ENCODE data around the gene MUC4. TPM values are rescaled to one million over a fixed set of nuclear protein-coding genes. Genes with fewer than 3 reads are reported as not detected.

Gene MUC4
- total and polyA plus RNA-seq, 9 of the 15 experiments (the other 6 are each of a cell fraction or from before 2014, with no cell fraction given), result under 0.01 to 0.21 (median 0.10) TPM; not detected in 4

DNA sequence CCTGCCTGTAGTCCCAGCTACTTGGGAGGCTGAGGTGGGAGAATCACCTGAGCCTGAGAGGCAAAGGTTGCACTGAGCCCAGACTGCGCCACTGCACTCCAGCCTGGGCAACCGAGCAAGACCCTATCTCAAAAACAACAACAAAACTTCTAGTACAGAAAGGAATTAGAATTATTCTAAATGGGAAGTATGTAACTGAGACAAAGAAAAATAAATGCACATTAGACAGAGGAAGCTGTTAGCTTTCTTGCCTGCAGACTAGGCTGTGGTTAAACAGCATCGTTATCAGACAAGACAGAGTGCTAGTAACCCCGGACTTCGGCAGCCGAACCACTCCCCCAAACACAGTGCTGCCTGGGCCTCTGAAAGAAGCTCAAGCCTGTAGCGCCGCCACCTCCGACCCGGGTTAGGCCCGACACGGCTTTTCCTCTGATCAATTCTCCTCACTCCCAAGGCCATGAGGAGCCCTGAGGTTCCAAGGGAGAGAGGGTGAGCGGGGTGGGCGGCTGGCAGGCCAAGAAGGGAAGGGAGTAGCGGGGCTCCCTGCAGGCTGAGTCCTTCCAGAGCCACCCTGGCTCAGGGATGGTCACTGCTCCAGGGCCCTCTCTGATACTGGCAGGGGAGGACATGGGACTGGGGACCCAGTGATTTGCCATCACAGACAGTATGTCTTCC lies 44.8 kb upstream of the MUC4 start (continued):
- peak; percentile 68; the same call in 1 of the 2 replicates for TF ChIP-seq ZBTB17 (CRISPR knock-in tag; IDR thresholded peaks at IDR 0.05)
- no peak for TF ChIP-seq EWSR1 (IDR thresholded peaks at IDR 0.05; ENCODE audit: borderline replicate concordance, low read depth, partially characterized antibody)
- TF ChIP-seq NR2F6 (CRISPR knock-in tag; IDR thresholded peaks at IDR 0.05), result no peak
- TF ChIP-seq PHF8 (IDR thresholded peaks at IDR 0.05; ENCODE audit: borderline replicate concordance, low read length), result peak; percentile 41; the same call in 1 of the 2 replicates
- TF ChIP-seq, protein P1, sequence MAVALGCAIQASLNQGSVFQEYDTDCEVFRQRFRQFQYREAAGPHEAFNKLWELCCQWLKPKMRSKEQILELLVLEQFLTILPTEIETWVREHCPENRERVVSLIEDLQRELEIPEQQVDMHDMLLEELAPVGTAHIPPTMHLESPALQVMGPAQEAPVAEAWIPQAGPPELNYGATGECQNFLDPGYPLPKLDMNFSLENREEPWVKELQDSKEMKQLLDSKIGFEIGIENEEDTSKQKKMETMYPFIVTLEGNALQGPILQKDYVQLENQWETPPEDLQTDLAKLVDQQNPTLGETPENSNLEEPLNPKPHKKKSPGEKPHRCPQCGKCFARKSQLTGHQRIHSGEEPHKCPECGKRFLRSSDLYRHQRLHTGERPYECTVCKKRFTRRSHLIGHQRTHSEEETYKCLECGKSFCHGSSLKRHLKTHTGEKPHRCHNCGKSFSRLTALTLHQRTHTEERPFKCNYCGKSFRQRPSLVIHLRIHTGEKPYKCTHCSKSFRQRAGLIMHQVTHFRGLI (CRISPR knock-in tag; IDR thresholded peaks at IDR 0.05), result no peak
- TF ChIP-seq, protein P2, sequence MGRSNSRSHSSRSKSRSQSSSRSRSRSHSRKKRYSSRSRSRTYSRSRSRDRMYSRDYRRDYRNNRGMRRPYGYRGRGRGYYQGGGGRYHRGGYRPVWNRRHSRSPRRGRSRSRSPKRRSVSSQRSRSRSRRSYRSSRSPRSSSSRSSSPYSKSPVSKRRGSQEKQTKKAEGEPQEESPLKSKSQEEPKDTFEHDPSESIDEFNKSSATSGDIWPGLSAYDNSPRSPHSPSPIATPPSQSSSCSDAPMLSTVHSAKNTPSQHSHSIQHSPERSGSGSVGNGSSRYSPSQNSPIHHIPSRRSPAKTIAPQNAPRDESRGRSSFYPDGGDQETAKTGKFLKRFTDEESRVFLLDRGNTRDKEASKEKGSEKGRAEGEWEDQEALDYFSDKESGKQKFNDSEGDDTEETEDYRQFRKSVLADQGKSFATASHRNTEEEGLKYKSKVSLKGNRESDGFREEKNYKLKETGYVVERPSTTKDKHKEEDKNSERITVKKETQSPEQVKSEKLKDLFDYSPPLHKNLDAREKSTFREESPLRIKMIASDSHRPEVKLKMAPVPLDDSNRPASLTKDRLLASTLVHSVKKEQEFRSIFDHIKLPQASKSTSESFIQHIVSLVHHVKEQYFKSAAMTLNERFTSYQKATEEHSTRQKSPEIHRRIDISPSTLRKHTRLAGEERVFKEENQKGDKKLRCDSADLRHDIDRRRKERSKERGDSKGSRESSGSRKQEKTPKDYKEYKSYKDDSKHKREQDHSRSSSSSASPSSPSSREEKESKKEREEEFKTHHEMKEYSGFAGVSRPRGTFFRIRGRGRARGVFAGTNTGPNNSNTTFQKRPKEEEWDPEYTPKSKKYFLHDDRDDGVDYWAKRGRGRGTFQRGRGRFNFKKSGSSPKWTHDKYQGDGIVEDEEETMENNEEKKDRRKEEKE (IDR thresholded peaks at IDR 0.05; ENCODE audit: borderline replicate concordance in 1 of 2, control insufficient read depth in 1 of 2, low read depth in 2 of 2, low read length in 1 of 2), result peak in 1 of 2 experiments; percentile 39; a peak in 1 of 4 replicates
- TF ChIP-seq POLR2B (IDR thresholded peaks at IDR 0.05; ENCODE audit: low read depth, partially characterized antibody), result no peak
- TF ChIP-seq ZNF282 (CRISPR knock-in tag; IDR thresholded peaks at IDR 0.05), result no peak
- peak; percentile 71; the same call in 1 of the 2 replicates for TF ChIP-seq TRIM28 (IDR thresholded peaks at IDR 0.05)

All from K562 (cell line).